GM23338 (cell line): ENCODE measurements around the gene HCN1. TPM values are rescaled to one million over a fixed set of nuclear protein-coding genes. Genes with fewer than 3 reads are reported as not detected.

Experiments used
- ATAC-seq: fragments of 200-7000 bp; cut with Tn5 transposase; 3 replicates; pipeline ENCODE4 v1.9.1; 2020
- DNase-seq: peaks from one replicate; pipeline ENCODE4 v3.0.0-alpha.2; 2015; ENCODE audit warnings: low spot score
- H2AFZ ChIP-seq: fragments of 200-600 bp; sonication (generic); 2 replicates; pipeline ENCODE4 v1.8.0; 2016; ENCODE audit warnings: antibody characterized with exemption, mild to moderate bottlenecking, moderate library complexity
- H3F3A ChIP-seq: fragments of 200-600 bp; sonication (generic); replicated peaks from 2 replicates; pipeline ENCODE4 v1.8.0; 2017; ENCODE audit warnings: antibody characterized with exemption, mixed run types, low read depth
- H3K27ac ChIP-seq: fragments of 200-600 bp; sonication (generic); 2 replicates; pipeline ENCODE4 v1.6.1; 2016; ENCODE audit warnings: low read depth
- H3K27me3 ChIP-seq: fragments of 200-600 bp; sonication (generic); 2 replicates; pipeline ENCODE4 v1.8.0; 2016; ENCODE audit warnings: mild to moderate bottlenecking, mixed run types, moderate library complexity; ENCODE audit not compliant: insufficient read depth
- H3K36me3 ChIP-seq: fragments of 200-600 bp; sonication (generic); 2 replicates; pipeline ENCODE4 v1.8.0; 2016; ENCODE audit warnings: mild to moderate bottlenecking; ENCODE audit not compliant: insufficient read depth
- H3K4me1 ChIP-seq: fragments of 200-600 bp; sonication (generic); 2 replicates; pipeline ENCODE4 v1.8.0; 2016; ENCODE audit warnings: mild to moderate bottlenecking, moderate library complexity; ENCODE audit not compliant: insufficient read depth
- H3K4me2 ChIP-seq: fragments of 200-600 bp; sonication (generic); 2 replicates; pipeline ENCODE4 v1.7.1; 2017; ENCODE audit warnings: mixed run types
- H3K4me3 ChIP-seq: fragments of 200-600 bp; sonication (generic); 2 replicates; pipeline ENCODE4 v1.6.1; 2016; ENCODE audit warnings: mixed run types
- H3K79me2 ChIP-seq: fragments of 200-600 bp; sonication (generic); replicated peaks from 2 replicates; pipeline ENCODE4 v1.8.0; 2017; ENCODE audit warnings: mild to moderate bottlenecking; ENCODE audit not compliant: insufficient read depth
- H3K9me2 ChIP-seq: fragments of 200-600 bp; sonication (generic); 2 replicates; pipeline ENCODE4 v1.8.0; 2017; ENCODE audit not compliant: insufficient read depth
- H4K20me1 ChIP-seq: fragments of 200-600 bp; sonication (generic); replicated peaks from 2 replicates; pipeline ENCODE4 v1.8.0; 2017; ENCODE audit warnings: mild to moderate bottlenecking; ENCODE audit not compliant: insufficient read depth
- H3K27ac Mint-ChIP-seq: 2 replicates; pipeline ENCODE4 v1.8.0; 2020; ENCODE audit warnings: inconsistent platforms, mild to moderate bottlenecking, moderate library complexity, mixed read lengths
- H3K27me3 Mint-ChIP-seq: 3 replicates; pipeline ENCODE4 v1.8.0; 2022; ENCODE audit warnings: low read depth, mild to moderate bottlenecking, moderate library complexity, mixed read lengths, inconsistent platforms; ENCODE audit not compliant: insufficient read depth, poor library complexity
- H3K36me3 Mint-ChIP-seq: 3 replicates; pipeline ENCODE4 v1.8.0; 2021; ENCODE audit warnings: low read depth, mild to moderate bottlenecking, inconsistent platforms, moderate library complexity, mixed read lengths
- H3K4me1 Mint-ChIP-seq: 3 replicates; pipeline ENCODE4 v1.8.0; 2020; ENCODE audit warnings: mild to moderate bottlenecking, inconsistent platforms, mixed read lengths
- H3K4me3 Mint-ChIP-seq: 3 replicates; pipeline ENCODE4 v1.8.0; 2021; ENCODE audit warnings: moderate library complexity, mild to moderate bottlenecking, inconsistent platforms, mixed read lengths
- H3K9me3 Mint-ChIP-seq: 3 replicates; pipeline ENCODE4 v1.8.0; 2020; ENCODE audit warnings: moderate library complexity, mild to moderate bottlenecking, inconsistent platforms, mixed read lengths
- CREB1 ChIP-seq: fragments of 250-450 bp; sonication (Bioruptor Pico); IDR thresholded peaks from 2 replicates; pipeline ENCODE4 v1.5.0; 2020; ENCODE audit warnings: low read depth, mild to moderate bottlenecking, moderate library complexity
- EZH2phosphoT487 ChIP-seq: fragments of 200-600 bp; sonication (generic); IDR thresholded peaks from one replicate; pipeline ENCODE4 v1.8.1; 2018; ENCODE audit warnings: antibody characterized with exemption; ENCODE audit not compliant: unreplicated experiment
- JUNB ChIP-seq: IDR thresholded peaks from one replicate; pipeline ENCODE4 v1.6.1; 2016; ENCODE audit warnings: antibody characterized with exemption; ENCODE audit not compliant: unreplicated experiment
- NANOG ChIP-seq: IDR thresholded peaks from 2 replicates; pipeline ENCODE4 v1.6.1; 2016; ENCODE audit warnings: antibody characterized with exemption, borderline replicate concordance
- POLR2AphosphoS5 ChIP-seq: IDR thresholded peaks from 2 replicates; pipeline ENCODE4 v1.6.1; 2016; ENCODE audit warnings: antibody characterized with exemption, low read depth
- REST ChIP-seq: IDR thresholded peaks from one replicate; pipeline ENCODE4 v1.6.1; 2018; ENCODE audit warnings: antibody characterized with exemption; ENCODE audit not compliant: unreplicated experiment
- ZNF331 ChIP-seq: fragments of 250-450 bp; sonication (Bioruptor Pico); IDR thresholded peaks from 2 replicates; pipeline ENCODE4 v1.5.0; 2020; ENCODE audit warnings: low read depth, mild to moderate bottlenecking, moderate library complexity
- ZNF462 ChIP-seq: fragments of 250-450 bp; sonication (Bioruptor Pico); IDR thresholded peaks from 2 replicates; pipeline ENCODE4 v1.5.0; 2020; ENCODE audit warnings: mild to moderate bottlenecking, moderate library complexity
- polyA plus RNA-seq: library from polyadenylated mRNA; unstranded; fragments of >200 nt; fragmentation: Nextera tagmentation; extraction: Ambion mirVana; gene quantifications from 2 replicates; pipeline ENCODE4 v1.2.1, GENCODE V29; 2016
- total RNA-seq: library from RNA; depleted of rRNA; stranded (reverse); fragments of >200 nt; shearing (Covaris generic); gene quantifications from 2 replicates; pipeline ENCODE4 v1.2.3, GENCODE V29; 2014
- TF ChIP-seq, protein P1 (sequence below), 2 experiments: fragments of 200-600 bp in 1 of 2; sonication (generic) in 1 of 2; conservative IDR thresholded peaks; 2 replicates each; pipeline versions ENCODE4 v1.5.1 to v1.6.1; 2016 to 2017; ENCODE audit warnings: antibody characterized with exemption in 2 of 2, low read depth in 2 of 2, mild to moderate bottlenecking in 2 of 2, moderate library complexity in 1 of 2
- TF ChIP-seq, protein P2 (sequence below): IDR thresholded peaks from 2 replicates; pipeline ENCODE4 v1.6.1; 2016; ENCODE audit warnings: antibody characterized with exemption

Gene HCN1
- total and polyA plus RNA-seq, 2 experiments from 2014 or later, result 2.8 to 6.9 TPM

DNA sequence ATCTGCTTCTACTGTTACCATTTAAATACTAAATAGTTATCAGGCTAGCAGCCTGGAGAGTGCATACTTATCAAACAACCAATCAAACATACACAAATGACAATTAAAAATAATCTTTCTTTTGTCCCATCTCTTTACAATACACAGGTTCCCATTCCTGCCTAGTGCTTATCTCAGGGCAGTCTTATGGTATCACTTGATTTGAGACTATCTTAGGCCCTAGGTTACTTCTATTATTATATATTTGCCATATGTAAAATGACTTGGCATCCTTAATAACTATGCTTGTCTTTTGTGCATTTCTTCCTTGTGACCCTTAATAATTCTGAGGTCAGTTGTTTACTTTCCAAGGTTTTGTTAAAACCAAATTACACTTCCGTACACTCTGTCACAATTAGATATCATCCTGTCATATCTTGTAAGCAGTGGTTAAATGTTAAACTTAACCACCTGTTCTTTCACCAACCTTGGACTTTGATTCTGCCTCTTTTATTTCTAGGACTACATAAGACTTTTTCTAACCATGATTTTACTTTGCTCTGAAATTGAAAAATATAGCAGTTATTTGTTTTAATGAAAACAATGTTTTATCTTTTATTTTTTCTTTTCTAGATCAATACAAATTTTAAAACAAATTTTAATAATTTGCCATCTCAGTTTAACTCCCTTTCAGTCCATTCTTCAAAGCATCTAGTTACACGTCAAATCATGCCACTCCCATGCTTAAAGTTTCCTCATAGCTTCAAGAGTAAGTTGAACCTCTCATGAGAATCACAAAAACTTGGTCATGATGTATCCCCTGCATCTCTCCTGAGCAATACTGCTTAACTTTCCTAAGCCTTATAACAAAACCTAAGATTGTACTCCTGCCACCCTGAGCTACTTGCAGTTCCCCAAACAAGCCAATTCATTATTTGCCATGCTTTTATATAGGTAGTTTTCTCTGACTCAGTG is 281.3 kb downstream of the HCN1 start:
- H3K36me3 Mint-ChIP-seq, result no peaks in the 10 kb centered on the region
- H3K79me2 ChIP-seq, result no peaks in the 10 kb centered on the region
- H3K27me3 ChIP-seq, result no peaks in the 10 kb centered on the region
- H3K4me3 Mint-ChIP-seq, result no peak overlapping the region
- H3K27me3 Mint-ChIP-seq, result no peaks in the 10 kb centered on the region
- no peaks in the 10 kb centered on the region for H4K20me1 ChIP-seq
- H3K4me1 ChIP-seq, result peaks cover 9% of the 10 kb centered on the region; the same call in 1 of the 2 replicates
- no peaks in the 10 kb centered on the region for H3K9me3 Mint-ChIP-seq
- no peak overlapping the region for H3K4me2 ChIP-seq
- H3K4me1 Mint-ChIP-seq, result peaks cover 17% of the 10 kb centered on the region
- H3K27ac Mint-ChIP-seq, result no peak overlapping the region
- no peak overlapping the region for H3K4me3 ChIP-seq
- H3K27ac ChIP-seq, result no peak overlapping the region
- ATAC-seq (no peak), DNase-seq (no peak)
- H3K36me3 ChIP-seq, result no peaks in the 10 kb centered on the region
- no peak overlapping the region for H2AFZ ChIP-seq
- H3K9me2 ChIP-seq, result no peaks in the 10 kb centered on the region
- no peaks in the 10 kb centered on the region for H3F3A ChIP-seq
- TF ChIP-seq, protein P1, sequence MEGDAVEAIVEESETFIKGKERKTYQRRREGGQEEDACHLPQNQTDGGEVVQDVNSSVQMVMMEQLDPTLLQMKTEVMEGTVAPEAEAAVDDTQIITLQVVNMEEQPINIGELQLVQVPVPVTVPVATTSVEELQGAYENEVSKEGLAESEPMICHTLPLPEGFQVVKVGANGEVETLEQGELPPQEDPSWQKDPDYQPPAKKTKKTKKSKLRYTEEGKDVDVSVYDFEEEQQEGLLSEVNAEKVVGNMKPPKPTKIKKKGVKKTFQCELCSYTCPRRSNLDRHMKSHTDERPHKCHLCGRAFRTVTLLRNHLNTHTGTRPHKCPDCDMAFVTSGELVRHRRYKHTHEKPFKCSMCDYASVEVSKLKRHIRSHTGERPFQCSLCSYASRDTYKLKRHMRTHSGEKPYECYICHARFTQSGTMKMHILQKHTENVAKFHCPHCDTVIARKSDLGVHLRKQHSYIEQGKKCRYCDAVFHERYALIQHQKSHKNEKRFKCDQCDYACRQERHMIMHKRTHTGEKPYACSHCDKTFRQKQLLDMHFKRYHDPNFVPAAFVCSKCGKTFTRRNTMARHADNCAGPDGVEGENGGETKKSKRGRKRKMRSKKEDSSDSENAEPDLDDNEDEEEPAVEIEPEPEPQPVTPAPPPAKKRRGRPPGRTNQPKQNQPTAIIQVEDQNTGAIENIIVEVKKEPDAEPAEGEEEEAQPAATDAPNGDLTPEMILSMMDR (conservative IDR thresholded peaks at IDR 0.05; ENCODE audit: low read depth in 2 of 2), result no peak
- no peak for TF ChIP-seq ZNF331 (CRISPR knock-in tag)
- TF ChIP-seq, protein P2, sequence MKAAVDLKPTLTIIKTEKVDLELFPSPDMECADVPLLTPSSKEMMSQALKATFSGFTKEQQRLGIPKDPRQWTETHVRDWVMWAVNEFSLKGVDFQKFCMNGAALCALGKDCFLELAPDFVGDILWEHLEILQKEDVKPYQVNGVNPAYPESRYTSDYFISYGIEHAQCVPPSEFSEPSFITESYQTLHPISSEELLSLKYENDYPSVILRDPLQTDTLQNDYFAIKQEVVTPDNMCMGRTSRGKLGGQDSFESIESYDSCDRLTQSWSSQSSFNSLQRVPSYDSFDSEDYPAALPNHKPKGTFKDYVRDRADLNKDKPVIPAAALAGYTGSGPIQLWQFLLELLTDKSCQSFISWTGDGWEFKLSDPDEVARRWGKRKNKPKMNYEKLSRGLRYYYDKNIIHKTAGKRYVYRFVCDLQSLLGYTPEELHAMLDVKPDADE, result no peak
- no peak for TF ChIP-seq POLR2AphosphoS5
- no peak for TF ChIP-seq ZNF462 (CRISPR knock-in tag)
- TF ChIP-seq NANOG, result no peak
- no peak for TF ChIP-seq REST
- no peak for TF ChIP-seq CREB1 (CRISPR knock-in tag)
- no peak for TF ChIP-seq JUNB
- TF ChIP-seq EZH2phosphoT487, result no peak
